ENCODE data around the gene IQSEC1. TPM values are rescaled to one million over a fixed set of nuclear protein-coding genes. Genes with fewer than 3 reads are reported as not detected.
A peak's percentile ranks its signal among the peaks of the same experiment; 100 is the strongest.

Gene IQSEC1
- total and polyA plus RNA-seq, 7 experiments from 2014 or later = 21.1 to 163 (median 70.2) TPM

DNA sequence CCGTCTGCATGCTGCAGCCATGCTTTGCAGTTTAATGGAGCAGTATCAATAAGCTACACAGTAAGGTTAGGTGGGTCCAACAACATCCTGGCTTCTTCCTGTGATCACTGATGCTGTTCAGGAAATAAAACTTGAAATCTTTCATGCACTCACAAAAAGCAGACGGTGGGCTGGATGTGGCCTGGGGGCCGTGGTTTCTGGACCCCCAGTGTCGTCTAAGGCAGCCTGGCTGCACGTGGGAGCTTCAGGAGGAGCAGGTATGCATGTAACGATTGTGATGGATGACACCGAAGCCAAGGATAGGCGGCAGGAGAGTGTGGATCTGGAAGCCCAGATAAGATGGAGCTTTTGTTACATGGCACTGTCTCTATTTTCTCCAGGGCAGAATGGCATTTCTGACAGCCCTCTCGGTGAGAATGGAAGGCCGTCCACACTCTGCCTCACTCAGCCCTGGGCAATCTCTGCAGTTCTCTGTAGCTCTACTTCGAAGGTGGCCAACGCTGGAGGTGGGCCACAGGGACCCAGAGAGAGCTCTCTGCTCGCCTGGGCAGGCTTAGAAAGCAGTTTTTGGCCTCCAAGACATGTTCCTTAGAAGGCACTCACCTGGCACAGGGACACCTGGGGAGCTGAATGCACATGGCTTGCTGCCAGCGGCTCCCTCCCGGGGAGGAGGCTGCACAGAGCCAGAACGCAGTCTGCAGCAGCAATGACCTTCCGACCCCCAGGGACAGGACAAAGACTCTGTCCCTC lies 46.4 kb upstream of the IQSEC1 start:
- Histone ChIP-seq H3K36me3 (ENCODE audit: control insufficient read depth in 2 of 3, insufficient read depth in 3 of 3, low read length in 3 of 3) (no peaks in the 10 kb centered on the region), H3K9me3 (ENCODE audit: control insufficient read depth in 2 of 3, low read length in 3 of 3) (no peaks in the 10 kb centered on the region), H3K27me3 (ENCODE audit: control insufficient read depth in 2 of 2, insufficient read depth in 2 of 2, low read length in 2 of 2) (no peaks in the 10 kb centered on the region), H3K4me3 (ENCODE audit: low read length) (no peak overlapping the region), H3K4me1 (ENCODE audit: control insufficient read depth in 2 of 2, insufficient read depth in 2 of 2, low read length in 2 of 2) (no peaks in the 10 kb centered on the region), H3K27ac (ENCODE audit: low read depth, low read length) (no peak overlapping the region)
- Mint-ChIP-seq H3K9me3 (no peaks in the 10 kb centered on the region), H3K36me3 (no peaks in the 10 kb centered on the region), H3K27me3 (peaks cover 0 to 5% (median 0%) of the 10 kb centered on the region in 5 donors), H3K4me1 (no peaks in the 10 kb centered on the region), H3K4me3 (no peak overlapping the region), H3K27ac (no peak overlapping the region)
- ATAC-seq (no peak), DNase-seq (no peak)
- intact Hi-C loops (cut with micrococcal nuclease) = no loop called here
- ChIA-PET CTCF (no interaction called here), POLR2A (no interaction called here)

DNA sequence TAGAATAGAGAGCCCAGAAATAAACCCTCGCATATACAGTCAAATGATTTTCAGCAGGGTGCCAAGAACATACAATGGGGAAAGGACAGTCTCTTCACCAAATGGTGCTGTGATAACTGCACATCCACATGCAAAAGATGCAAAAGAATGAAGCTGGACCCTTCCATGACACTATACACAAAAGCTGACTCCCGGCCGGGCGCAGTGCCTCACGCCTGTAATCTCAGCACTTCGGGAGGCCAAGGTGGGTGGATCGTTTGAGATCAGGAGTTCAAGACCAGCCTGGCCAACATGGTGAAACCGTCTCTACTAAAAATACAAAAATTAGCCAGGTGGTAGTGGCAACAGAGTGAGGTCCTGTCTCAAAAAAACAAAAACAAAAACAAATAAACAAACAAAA lies 43.2 kb upstream of the IQSEC1 start:
- H3K9me3 Mint-ChIP-seq = no peaks in the 10 kb centered on the region
- DNase-seq = no peak

DNA sequence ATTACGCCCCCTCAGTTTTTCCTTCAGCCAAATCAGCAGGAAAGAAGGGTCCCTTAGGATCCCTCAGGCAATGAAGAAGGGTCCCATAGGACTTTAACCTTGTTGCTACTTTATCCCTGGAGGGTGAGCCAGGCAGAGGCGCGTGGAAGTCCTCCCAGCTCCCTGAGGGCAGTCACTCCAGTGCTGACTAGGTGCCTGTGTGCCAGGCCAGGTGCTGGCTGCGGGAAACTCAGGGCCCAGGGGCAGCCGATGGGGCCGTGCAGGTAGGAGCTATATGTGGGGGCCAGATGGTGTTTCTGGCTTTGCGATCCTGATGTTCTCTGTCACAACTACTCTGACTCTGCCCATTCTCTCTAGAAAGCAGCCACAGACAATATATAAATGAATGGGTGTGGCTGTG lies 42.8 kb upstream of the IQSEC1 start:
- intact Hi-C loops (cut with micrococcal nuclease) = no loop called here
- H3K9me3 Mint-ChIP-seq = no peaks in the 10 kb centered on the region
- peaks cover 0 to 9% (median 1%) of the 10 kb centered on the region in 7 donors for H3K4me1 Mint-ChIP-seq
- Histone ChIP-seq H3K4me1 (ENCODE audit: control insufficient read depth in 2 of 2, insufficient read depth in 2 of 2, low read length in 2 of 2) (peaks cover 2 to 6% of the 10 kb centered on the region in 2 donors), H3K4me3 (ENCODE audit: low read length) (no peak overlapping the region), H3K9me3 (ENCODE audit: control insufficient read depth in 2 of 3, low read length in 3 of 3) (no peaks in the 10 kb centered on the region), H3K27ac (ENCODE audit: low read depth, low read length) (no peak overlapping the region), H3K36me3 (ENCODE audit: control insufficient read depth in 2 of 3, insufficient read depth in 3 of 3, low read length in 3 of 3) (no peaks in the 10 kb centered on the region), H3K27me3 (ENCODE audit: control insufficient read depth in 2 of 2, insufficient read depth in 2 of 2, low read length in 2 of 2) (no peaks in the 10 kb centered on the region)
- no peak overlapping the region for H3K27ac Mint-ChIP-seq
- ATAC-seq = no peak
- ChIA-PET POLR2A (no interaction called here), CTCF (no interaction called here)
- no peak for DNase-seq
- no peak overlapping the region for H3K4me3 Mint-ChIP-seq
- peaks cover 0 to 5% (median 5%) of the 10 kb centered on the region in 5 donors for H3K27me3 Mint-ChIP-seq
- no peaks in the 10 kb centered on the region for H3K36me3 Mint-ChIP-seq

More for the DNA sequence above, 43.2 kb upstream of the IQSEC1 start:
- H3K27me3 ChIP-seq (ENCODE audit: control insufficient read depth in 2 of 2, insufficient read depth in 2 of 2, low read length in 2 of 2) = no peaks in the 10 kb centered on the region
- no peaks in the 10 kb centered on the region for H3K36me3 ChIP-seq (ENCODE audit: control insufficient read depth in 2 of 3, insufficient read depth in 3 of 3, low read length in 3 of 3)
- Mint-ChIP-seq H3K36me3 (no peaks in the 10 kb centered on the region), H3K4me3 (no peak overlapping the region), H3K27me3 (peaks cover 0 to 5% (median 5%) of the 10 kb centered on the region in 5 donors), H3K27ac (no peak overlapping the region), H3K4me1 (peaks cover 0 to 5% (median 0%) of the 10 kb centered on the region in 7 donors)
- H3K4me3 ChIP-seq (ENCODE audit: low read length) = no peak overlapping the region
- CTCF ChIA-PET = no interaction called here
- no peak overlapping the region for H3K27ac ChIP-seq (ENCODE audit: low read depth, low read length)
- H3K9me3 ChIP-seq (ENCODE audit: control insufficient read depth in 2 of 3, low read length in 3 of 3) = no peaks in the 10 kb centered on the region
- intact Hi-C loops (cut with micrococcal nuclease) = no loop called here
- H3K4me1 ChIP-seq (ENCODE audit: control insufficient read depth in 2 of 2, insufficient read depth in 2 of 2, low read length in 2 of 2) = peaks cover 0 to 1% of the 10 kb centered on the region in 2 donors
- no peak for ATAC-seq
- POLR2A ChIA-PET = no interaction called here

DNA sequence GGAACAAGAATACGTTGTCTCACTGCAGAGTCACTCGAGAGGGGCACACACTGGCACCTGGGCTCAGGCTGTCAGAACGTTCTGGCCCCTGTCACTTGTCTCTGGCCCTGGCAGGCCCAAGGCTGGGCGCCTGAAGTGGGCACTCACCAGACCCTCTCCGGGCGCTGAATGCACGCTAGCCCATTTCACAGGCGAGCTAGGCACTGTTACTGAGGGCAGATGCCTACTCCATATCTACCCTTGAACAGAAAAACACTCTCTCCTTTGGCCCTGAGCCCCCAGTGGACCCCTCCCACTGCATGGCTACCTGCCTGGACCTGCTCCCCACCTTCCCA lies 42.3 kb upstream of the IQSEC1 start:
- H3K9me3 Mint-ChIP-seq = no peaks in the 10 kb centered on the region
- no peaks in the 10 kb centered on the region for H3K27me3 ChIP-seq (ENCODE audit: control insufficient read depth in 2 of 2, insufficient read depth in 2 of 2, low read length in 2 of 2)
- H3K27me3 Mint-ChIP-seq = peaks cover 0 to 5% (median 5%) of the 10 kb centered on the region in 5 donors
- H3K9me3 ChIP-seq (ENCODE audit: control insufficient read depth in 2 of 3, low read length in 3 of 3) = no peaks in the 10 kb centered on the region
- H3K4me3 Mint-ChIP-seq = no peak overlapping the region
- H3K36me3 Mint-ChIP-seq = no peaks in the 10 kb centered on the region
- DNase-seq (no peak), ATAC-seq (no peak)
- H3K27ac Mint-ChIP-seq = no peak overlapping the region
- intact Hi-C loops (cut with micrococcal nuclease) = no loop called here
- H3K36me3 ChIP-seq (ENCODE audit: control insufficient read depth in 2 of 3, insufficient read depth in 3 of 3, low read length in 3 of 3) = no peaks in the 10 kb centered on the region
- CTCF ChIA-PET = no interaction called here
- peaks cover 3 to 14% (median 6%) of the 10 kb centered on the region in 7 donors for H3K4me1 Mint-ChIP-seq
- no peak overlapping the region for H3K4me3 ChIP-seq (ENCODE audit: low read length)
- peaks cover 6 to 10% of the 10 kb centered on the region in 2 donors for H3K4me1 ChIP-seq (ENCODE audit: control insufficient read depth in 2 of 2, insufficient read depth in 2 of 2, low read length in 2 of 2)
- POLR2A ChIA-PET = no interaction called here
- no peak overlapping the region for H3K27ac ChIP-seq (ENCODE audit: low read depth, low read length)

DNA sequence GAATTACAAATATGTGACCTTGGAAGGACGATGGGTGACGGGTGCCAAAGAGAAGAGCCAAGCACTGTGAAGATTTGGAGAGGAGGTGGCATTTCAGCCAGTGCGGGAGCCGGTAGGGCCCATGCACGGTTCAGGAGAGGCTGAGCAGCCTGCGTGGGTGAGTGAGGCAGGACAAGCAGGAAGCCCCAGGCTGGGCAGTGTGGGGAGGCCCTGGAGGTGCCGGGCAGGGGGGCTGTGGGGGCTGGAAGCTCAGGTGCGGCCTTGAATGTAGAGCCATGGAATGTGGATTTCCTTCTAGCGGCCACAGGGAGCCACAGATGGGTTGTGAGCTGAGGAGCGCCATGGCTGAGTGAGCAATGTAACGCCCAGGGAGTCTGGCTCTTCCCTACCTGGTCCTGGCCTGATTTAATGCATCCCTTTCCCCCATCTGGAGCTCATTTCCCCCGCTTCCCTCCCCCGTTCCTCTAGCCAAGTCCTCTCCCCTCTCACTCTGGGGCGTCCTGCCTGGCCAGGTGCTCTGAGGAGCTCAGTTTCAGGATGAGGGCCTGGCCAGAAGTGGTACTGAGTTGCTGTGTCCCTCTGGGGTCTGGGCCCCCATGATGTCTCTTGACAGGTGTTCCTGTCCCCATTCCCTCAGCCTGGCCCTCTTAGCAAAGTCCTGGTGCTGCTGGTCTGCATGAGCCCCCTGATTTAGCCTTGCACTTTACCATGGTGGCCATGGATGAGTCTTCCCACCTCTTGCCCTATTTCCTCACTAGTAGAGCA lies 41.8 kb upstream of the IQSEC1 start:
- DNase-seq (no peak), ATAC-seq (no peak)
- Histone ChIP-seq H3K4me1 (ENCODE audit: control insufficient read depth in 2 of 2, insufficient read depth in 2 of 2, low read length in 2 of 2) (peaks cover 8 to 14% of the 10 kb centered on the region in 2 donors), H3K27me3 (ENCODE audit: control insufficient read depth in 2 of 2, insufficient read depth in 2 of 2, low read length in 2 of 2) (no peaks in the 10 kb centered on the region), H3K36me3 (ENCODE audit: control insufficient read depth in 2 of 3, insufficient read depth in 3 of 3, low read length in 3 of 3) (no peaks in the 10 kb centered on the region), H3K27ac (ENCODE audit: low read depth, low read length) (no peak overlapping the region), H3K4me3 (ENCODE audit: low read length) (no peak overlapping the region), H3K9me3 (ENCODE audit: control insufficient read depth in 2 of 3, low read length in 3 of 3) (no peaks in the 10 kb centered on the region)
- ChIA-PET POLR2A (no interaction called here), CTCF (no interaction called here)
- H3K27ac Mint-ChIP-seq = no peak overlapping the region
- H3K9me3 Mint-ChIP-seq = no peaks in the 10 kb centered on the region
- H3K4me1 Mint-ChIP-seq = peaks cover 5 to 16% (median 10%) of the 10 kb centered on the region in 7 donors
- peaks cover 0 to 5% (median 5%) of the 10 kb centered on the region in 5 donors for H3K27me3 Mint-ChIP-seq
- H3K36me3 Mint-ChIP-seq = no peaks in the 10 kb centered on the region
- no peak overlapping the region for H3K4me3 Mint-ChIP-seq
- intact Hi-C loops (cut with micrococcal nuclease) = no loop called here

DNA sequence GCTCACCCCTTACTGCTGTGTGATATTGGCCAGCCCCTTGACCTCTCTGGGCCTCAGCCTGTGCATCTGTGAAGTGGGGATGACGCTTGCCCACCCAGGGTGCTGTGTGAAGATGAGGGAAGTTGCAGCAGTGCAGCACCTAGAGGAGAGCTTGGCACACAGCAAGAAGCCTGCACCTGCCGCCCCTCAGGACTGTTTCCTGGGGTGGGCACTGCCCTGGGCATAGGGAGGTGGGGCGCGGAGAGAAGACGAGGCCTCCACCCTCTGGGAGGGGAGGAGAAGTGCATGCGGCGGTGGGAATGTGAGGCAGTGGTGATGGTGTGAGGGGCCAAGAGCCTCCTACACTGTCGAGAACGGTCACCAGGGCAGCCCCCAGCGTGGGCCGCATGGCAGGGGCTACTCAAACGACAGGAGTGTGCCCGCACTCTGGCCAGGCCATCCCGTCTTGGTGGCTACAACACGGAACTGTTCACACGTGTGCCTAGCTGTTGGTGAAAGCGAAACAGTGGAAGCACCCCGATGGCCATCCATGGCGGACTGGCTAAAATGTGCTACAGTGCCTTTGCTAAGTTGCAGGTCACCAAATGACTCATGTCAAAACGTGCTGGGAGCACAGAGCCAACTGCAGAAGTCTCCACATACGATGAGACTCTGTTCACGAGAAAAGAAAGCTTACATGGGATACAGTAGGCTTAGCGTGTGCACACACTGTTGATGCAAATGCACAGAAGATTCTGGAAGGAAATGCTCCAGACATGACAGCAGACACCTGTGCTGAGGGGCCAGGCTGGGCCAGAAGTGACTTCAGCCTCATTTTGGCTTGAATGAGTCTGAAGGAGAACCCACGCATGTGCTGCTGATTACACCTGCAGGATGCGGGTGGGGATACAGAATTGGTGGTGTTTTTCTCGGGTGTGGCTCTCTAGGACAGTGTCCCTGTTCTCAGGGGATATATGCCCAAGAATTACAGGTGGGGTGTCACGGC lies 40.4 kb upstream of the IQSEC1 start:
- Mint-ChIP-seq H3K4me3 (no peak overlapping the region), H3K27ac (peak overlapping the region in 1 of 9 donors; percentile 49), H3K36me3 (no peaks in the 10 kb centered on the region), H3K4me1 (peaks cover 5 to 16% (median 10%) of the 10 kb centered on the region in 7 donors), H3K9me3 (no peaks in the 10 kb centered on the region), H3K27me3 (peaks cover 0 to 5% (median 5%) of the 10 kb centered on the region in 5 donors)
- CTCF ChIA-PET = interaction anchor here (0.7 kb wide), 1 partner anchor 22 kb away, joined by 3 read pairs; no protein-coding TSS in a partner anchor
- Histone ChIP-seq H3K36me3 (ENCODE audit: control insufficient read depth in 2 of 3, insufficient read depth in 3 of 3, low read length in 3 of 3) (no peaks in the 10 kb centered on the region), H3K27me3 (ENCODE audit: control insufficient read depth in 2 of 2, insufficient read depth in 2 of 2, low read length in 2 of 2) (no peaks in the 10 kb centered on the region), H3K9me3 (ENCODE audit: control insufficient read depth in 2 of 3, low read length in 3 of 3) (no peaks in the 10 kb centered on the region), H3K4me3 (ENCODE audit: low read length) (no peak overlapping the region), H3K27ac (ENCODE audit: low read depth, low read length) (no peak overlapping the region), H3K4me1 (ENCODE audit: control insufficient read depth in 2 of 2, insufficient read depth in 2 of 2, low read length in 2 of 2) (peaks cover 8 to 14% of the 10 kb centered on the region in 2 donors)
- intact Hi-C loops (cut with micrococcal nuclease) = no loop called here
- ATAC-seq (no peak), DNase-seq (no peak)
- POLR2A ChIA-PET = no interaction called here

Measured in naive thymus-derived CD4-positive, alpha-beta T cell (primary cell).